Activated CD8-positive, alpha-beta memory T cell treated with anti-CD3 and anti-CD28 coated beads, Interleukin-2, amount 50 U/mL, for 4 hours (primary cell): ENCODE data around the gene CTSZ.
"Not testable (repeated sequence)": the region's sequence is repeated elsewhere in the genome, so short reads cannot be mapped to it uniquely, and the experiment has no call there.

ENCODE experiments used
- DNase-seq: peaks from one replicate; pipeline ENCODE4 v3.0.0-alpha.2; 2020

The CTSZ gene

GRCh38 chr20:58975353-58975752 lies 31.7 kb downstream of the CTSZ start:
- no peak for DNase-seq

GRCh38 chr20:58973866-58974265 lies 33.2 kb downstream of the CTSZ start:
- no peak for DNase-seq

GRCh38 chr20:58973179-58973578 lies 33.9 kb downstream of the CTSZ start:
- DNase-seq = no peak

GRCh38 chr20:58971429-58971828 lies 35.6 kb downstream of the CTSZ start:
- no peak for DNase-seq

DNA sequence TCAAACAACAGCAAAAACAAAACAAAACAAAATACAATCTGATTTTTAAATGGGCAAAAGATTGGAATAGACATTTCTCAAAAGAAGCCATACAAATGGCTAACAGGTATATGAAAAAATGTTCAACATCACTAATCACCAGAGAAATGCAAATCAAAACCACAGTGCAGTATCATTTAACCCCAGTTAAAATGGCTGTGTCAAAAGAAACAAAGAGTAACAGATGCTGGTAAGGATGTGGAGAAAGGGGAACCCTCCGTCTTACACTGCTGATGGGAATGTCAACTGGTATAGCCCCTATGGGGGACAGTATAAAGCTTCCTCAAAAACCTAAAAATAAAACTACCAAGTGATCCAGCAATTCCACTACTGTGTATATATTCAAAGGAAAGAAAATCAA lies 36.9 kb downstream of the CTSZ start:
- no peak for DNase-seq

- no peak for DNase-seq
Measured at GRCh38 chr20:58969439-58969838, 37.6 kb downstream of the CTSZ start.

DNA sequence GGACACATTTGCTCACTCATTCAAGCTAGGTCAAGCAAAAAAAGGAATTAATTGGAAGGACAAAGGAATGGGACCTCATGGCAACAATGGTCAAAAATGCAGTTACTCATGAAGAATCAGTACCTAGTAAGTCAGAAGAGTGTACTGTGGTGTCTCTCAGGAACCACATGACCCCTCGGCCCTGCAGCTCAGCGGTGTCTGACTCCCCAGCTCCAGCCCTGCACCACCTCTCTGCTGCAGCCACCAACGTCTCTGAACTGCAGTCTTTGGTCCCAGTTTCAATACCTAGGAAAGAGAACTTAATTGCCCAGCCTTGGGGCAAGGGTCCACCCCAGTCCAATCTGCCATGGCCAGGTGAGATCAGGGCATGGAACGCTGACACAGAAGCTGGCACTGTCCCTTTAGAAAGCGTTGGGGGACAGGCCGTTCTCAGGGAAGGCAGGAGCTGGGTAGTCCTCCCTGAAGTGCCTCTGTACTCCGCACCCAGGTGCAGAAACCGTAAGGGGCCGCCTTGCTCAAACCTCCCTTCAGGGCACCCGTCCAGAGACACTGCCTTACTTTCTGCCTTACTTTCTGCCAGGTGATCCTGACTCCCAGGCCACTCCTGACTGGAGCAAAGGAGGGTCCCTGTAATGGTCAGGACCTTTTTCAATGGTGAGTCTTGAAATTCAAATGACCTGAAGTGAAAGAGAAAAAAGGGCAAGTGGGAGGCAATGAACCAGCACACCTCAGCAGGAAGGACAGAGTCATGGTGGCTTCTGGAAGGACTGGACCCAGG lies 39.2 kb downstream of the CTSZ start:
- no peak for DNase-seq

DNA sequence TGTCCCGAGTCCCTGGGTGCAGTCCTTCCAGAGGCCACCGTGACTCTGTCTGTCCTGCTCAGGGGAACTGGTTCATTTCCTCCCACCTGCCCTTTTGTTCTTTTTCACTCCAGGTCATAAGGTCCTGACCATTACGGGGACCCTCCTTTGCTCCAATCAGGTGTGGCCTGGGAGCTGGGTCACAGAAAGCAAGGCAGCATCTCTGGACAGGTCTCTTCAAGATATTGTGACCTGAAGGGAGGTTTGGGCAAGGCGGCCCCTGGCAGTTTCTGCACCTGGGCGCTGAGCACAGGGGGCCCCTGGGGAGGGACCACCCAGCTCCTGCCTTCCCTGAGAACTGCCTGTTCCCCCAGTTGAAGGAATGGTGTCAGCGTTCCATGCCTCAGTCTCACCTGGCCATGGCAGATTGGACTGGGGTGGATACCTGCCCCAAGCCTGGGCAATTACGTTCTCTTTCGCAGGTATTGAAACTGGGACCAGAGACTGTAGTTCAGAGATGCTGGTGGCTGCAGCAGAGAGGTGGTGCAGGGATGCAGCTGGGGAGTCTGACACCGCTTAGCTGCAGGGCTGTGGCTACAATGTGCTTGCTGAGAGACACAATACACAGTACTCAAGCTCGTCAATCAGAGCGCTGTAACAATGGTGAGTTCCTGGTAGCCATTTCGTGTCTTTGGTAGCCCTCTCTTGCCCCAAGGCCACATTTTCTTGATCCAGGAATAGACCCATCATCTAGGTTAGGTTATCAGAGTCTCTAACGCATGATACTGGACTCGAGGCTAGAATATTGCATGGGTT lies 41.6 kb downstream of the CTSZ start:
- DNase-seq = no peak

DNA sequence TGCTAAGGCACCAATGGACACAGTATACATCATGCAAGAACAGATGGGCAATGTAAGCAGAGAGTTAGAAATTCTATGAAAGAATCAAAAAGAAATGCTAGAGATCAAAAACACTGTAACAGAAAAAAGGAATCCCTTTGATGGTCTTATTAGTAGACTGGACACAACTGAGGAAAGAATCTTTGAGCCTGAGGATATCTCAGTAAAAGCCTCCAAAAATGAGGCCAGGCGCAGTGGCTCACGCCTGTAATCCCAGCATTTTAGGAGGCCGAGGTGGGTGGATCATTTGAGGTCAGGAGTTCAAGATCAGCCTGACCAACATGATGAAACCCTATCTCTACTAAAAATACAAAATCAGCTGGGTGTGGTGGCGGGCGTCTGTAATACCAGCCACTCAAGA lies 43.1 kb downstream of the CTSZ start:
- not testable (repeated sequence) for DNase-seq

DNA sequence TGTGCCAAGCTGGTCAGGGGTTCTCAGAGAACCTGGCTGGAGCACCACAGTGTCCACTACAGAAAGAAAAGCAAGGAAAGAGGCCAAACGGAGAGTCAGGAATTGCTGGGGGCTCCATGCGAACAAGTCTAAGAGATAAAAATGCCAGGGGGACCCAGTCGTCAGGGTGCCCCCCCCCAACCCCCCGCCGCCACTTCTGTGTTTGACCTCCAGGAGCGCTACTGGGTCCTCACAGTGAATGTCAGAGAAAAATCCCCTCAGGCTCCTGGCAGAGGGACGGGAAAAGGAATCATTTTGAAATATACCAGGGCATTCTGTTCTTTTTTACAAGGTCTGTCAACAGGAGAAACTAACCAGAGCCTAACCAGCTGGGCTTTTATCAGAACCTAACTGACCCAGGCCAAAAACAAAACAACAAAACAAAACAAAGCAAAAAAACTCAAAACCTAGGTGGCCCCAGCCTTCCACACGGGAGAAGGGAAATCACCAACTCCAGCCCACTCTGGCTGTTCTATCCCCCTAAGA lies 43.9 kb downstream of the CTSZ start:
- no peak for DNase-seq

DNA sequence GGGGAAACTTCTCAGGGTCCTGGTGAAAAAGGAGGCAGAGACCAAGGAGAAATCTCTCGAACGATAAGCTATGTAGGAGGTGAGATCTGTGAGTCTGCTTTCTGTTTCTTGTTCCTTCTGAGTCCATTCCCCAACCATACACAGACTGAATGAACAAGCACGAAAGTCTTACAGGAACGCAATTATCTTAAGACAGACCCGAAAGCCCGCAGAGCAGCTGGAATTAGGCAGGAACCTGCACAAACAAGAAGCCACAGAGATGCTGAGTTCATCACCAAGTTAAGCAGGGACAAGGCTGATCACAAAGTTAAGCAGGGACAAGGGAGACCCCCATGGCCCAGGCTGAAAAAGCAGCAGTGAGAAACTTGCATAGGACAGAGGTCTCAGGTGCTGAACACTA lies 47.4 kb downstream of the CTSZ start:
- no peak for DNase-seq

- no peak for DNase-seq
Measured at GRCh38 chr20:58956078-58956477, 51.0 kb downstream of the CTSZ start.

DNA sequence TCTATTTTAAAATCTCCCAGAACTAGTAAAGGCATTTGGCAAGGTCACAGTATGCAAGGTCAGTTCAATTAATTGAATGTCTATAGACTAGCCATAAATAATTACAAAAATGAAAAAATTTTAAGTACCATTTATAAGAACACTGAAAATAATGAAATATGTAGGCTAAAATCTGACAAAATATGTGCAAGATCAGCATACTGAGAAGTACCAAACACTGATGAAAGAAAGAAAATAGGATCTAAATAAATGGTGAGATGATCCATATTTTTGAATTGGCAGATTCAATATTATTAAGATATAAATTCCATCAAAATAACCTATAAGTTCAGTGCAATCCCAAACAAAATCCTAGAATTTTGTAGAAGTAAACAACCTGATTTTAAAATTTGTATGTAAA lies 54.0 kb downstream of the CTSZ start:
- no peak for DNase-seq

- DNase-seq = no peak
Measured at GRCh38 chr20:58950603-58951002, 56.5 kb downstream of the CTSZ start.

DNA sequence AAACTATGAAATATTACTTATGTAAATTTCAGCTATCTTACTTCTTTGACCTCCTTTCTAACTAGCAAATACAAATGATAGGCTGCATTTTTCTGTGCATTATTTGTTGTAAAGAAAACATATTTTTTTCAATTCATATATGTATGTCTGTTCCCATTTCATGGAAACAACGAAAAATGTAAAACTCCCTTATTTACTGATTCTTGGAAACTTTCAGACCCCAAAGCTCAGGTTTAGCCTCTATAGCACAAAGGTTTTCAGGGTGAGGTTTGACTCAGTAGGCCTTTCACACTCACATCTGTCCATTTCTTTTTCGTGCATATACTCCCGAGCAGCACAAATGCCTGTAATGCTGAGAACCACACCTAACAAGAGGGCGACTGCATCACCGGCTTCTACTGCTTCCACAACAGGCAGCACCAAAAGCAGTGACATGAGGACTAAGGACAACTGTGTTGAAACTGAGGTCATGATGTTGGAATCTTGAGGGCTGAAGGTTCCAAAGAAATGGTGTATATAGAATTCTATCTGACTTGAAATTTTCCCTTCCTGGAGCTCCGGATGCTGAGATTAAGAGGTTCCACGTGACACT lies 59.2 kb downstream of the CTSZ start:
- DNase-seq = not testable (repeated sequence)

- DNase-seq = no peak
Measured at GRCh38 chr20:58945965-58946631, 61.0 kb downstream of the CTSZ start.
